Hepatocyte (in vitro differentiated cells): ENCODE results near the gene NIPAL3.

ENCODE experiments used
- EZH2phosphoT487 ChIP-seq: fragments of 200-600 bp; sonication (generic); IDR thresholded peaks from one replicate; pipeline ENCODE4 v1.6.1; 2018; ENCODE audit warnings: antibody characterized with exemption, mild to moderate bottlenecking, low read depth, moderate library complexity; ENCODE audit not compliant: unreplicated experiment, severe bottlenecking
- TF ChIP-seq, protein P1 (sequence below): fragments of 200-600 bp; sonication (generic); IDR thresholded peaks from 2 replicates; pipeline ENCODE4 v1.5.1; 2016; ENCODE audit warnings: antibody characterized with exemption, mild to moderate bottlenecking; ENCODE audit not compliant: poor library complexity

GRCh38 chr1:24457866-24458265 is 42.3 kb downstream of the NIPAL3 start:
- no peak for TF ChIP-seq EZH2phosphoT487
- TF ChIP-seq, protein P1, sequence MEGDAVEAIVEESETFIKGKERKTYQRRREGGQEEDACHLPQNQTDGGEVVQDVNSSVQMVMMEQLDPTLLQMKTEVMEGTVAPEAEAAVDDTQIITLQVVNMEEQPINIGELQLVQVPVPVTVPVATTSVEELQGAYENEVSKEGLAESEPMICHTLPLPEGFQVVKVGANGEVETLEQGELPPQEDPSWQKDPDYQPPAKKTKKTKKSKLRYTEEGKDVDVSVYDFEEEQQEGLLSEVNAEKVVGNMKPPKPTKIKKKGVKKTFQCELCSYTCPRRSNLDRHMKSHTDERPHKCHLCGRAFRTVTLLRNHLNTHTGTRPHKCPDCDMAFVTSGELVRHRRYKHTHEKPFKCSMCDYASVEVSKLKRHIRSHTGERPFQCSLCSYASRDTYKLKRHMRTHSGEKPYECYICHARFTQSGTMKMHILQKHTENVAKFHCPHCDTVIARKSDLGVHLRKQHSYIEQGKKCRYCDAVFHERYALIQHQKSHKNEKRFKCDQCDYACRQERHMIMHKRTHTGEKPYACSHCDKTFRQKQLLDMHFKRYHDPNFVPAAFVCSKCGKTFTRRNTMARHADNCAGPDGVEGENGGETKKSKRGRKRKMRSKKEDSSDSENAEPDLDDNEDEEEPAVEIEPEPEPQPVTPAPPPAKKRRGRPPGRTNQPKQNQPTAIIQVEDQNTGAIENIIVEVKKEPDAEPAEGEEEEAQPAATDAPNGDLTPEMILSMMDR, result no peak
